Right lobe of liver (tissue), 4 donors: ENCODE results near the gene FGF7.

Experiments
- POLR2A ChIP-seq: fragments of 450-650 bp; IDR thresholded peaks from one replicate; pipeline ENCODE4 v1.6.1; 2017; ENCODE audit warnings: antibody characterized with exemption, mild to moderate bottlenecking
- TF ChIP-seq, protein P1 (sequence below), 4 donors: fragments of 200-600 bp in 3 of 4; fragments of 450-650 bp in 1 of 4; IDR thresholded peaks; one replicate each; pipeline versions ENCODE4 v1.5.1 to v1.8.0; 2016 to 2022; ENCODE audit warnings: antibody characterized with exemption in 4 of 4, mild to moderate bottlenecking in 2 of 4
- donor health status: DM: no; HTN: no; CAD: no.
- donor health status: DM: no; HTN: no; CAD: no.
- donor health status: DM: no; HTN: yes; CAD: no.

DNA sequence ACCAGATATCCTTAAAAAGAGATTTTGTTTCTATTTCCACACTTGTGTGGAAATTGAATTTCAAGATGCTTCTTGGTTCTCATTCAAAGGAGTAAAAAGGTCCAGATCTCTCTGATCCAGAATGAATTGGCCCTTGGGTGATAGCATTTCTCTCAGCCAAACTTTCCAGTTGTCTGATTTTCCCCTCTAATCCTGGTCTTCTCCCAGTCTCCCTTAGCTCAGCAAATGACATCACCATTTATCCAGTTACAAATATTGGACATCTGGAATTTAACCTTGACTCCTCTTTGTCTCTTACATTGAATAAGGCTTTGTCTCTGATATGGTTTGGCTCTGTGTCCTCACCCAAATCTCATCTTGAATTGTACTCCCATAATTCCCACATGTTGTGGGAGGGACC is 10.2 kb upstream of the FGF7 start:
- TF ChIP-seq, protein P1, sequence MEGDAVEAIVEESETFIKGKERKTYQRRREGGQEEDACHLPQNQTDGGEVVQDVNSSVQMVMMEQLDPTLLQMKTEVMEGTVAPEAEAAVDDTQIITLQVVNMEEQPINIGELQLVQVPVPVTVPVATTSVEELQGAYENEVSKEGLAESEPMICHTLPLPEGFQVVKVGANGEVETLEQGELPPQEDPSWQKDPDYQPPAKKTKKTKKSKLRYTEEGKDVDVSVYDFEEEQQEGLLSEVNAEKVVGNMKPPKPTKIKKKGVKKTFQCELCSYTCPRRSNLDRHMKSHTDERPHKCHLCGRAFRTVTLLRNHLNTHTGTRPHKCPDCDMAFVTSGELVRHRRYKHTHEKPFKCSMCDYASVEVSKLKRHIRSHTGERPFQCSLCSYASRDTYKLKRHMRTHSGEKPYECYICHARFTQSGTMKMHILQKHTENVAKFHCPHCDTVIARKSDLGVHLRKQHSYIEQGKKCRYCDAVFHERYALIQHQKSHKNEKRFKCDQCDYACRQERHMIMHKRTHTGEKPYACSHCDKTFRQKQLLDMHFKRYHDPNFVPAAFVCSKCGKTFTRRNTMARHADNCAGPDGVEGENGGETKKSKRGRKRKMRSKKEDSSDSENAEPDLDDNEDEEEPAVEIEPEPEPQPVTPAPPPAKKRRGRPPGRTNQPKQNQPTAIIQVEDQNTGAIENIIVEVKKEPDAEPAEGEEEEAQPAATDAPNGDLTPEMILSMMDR (IDR thresholded peaks at IDR 0.05) = no peak
- no peak for TF ChIP-seq POLR2A
